ENCODE measurements around the gene KCNRG.

Gene KCNRG

DNA sequence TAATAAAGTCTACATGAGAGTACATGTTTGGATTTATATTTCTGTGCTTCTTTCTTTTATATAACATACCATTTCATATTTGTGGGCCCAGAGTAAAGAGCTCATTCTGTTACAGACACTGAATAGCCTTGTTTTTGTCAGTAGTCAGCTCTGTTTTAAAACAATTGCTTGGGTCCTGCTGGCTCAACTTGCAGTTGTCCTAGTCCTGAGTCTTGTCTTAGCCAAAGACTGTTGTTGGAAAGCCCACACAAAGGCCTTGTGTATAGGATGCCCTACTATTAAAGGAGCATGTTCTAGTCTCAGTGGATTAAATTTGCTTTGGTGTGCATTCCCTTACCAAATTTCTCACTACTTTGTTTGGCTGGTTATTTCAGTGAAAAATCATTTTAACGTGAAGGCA is 3.8 kb upstream of the KCNRG start:
- DNase-seq (ENCODE audit: low read depth): no peak
- TF ChIP-seq, protein P1, sequence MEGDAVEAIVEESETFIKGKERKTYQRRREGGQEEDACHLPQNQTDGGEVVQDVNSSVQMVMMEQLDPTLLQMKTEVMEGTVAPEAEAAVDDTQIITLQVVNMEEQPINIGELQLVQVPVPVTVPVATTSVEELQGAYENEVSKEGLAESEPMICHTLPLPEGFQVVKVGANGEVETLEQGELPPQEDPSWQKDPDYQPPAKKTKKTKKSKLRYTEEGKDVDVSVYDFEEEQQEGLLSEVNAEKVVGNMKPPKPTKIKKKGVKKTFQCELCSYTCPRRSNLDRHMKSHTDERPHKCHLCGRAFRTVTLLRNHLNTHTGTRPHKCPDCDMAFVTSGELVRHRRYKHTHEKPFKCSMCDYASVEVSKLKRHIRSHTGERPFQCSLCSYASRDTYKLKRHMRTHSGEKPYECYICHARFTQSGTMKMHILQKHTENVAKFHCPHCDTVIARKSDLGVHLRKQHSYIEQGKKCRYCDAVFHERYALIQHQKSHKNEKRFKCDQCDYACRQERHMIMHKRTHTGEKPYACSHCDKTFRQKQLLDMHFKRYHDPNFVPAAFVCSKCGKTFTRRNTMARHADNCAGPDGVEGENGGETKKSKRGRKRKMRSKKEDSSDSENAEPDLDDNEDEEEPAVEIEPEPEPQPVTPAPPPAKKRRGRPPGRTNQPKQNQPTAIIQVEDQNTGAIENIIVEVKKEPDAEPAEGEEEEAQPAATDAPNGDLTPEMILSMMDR (IDR thresholded peaks at IDR 0.05; ENCODE audit: insufficient read depth, low read depth, low read length, missing control alignments): no peak
- no peak overlapping the region for H3K4me3 ChIP-seq (ENCODE audit: low read length)

DNA sequence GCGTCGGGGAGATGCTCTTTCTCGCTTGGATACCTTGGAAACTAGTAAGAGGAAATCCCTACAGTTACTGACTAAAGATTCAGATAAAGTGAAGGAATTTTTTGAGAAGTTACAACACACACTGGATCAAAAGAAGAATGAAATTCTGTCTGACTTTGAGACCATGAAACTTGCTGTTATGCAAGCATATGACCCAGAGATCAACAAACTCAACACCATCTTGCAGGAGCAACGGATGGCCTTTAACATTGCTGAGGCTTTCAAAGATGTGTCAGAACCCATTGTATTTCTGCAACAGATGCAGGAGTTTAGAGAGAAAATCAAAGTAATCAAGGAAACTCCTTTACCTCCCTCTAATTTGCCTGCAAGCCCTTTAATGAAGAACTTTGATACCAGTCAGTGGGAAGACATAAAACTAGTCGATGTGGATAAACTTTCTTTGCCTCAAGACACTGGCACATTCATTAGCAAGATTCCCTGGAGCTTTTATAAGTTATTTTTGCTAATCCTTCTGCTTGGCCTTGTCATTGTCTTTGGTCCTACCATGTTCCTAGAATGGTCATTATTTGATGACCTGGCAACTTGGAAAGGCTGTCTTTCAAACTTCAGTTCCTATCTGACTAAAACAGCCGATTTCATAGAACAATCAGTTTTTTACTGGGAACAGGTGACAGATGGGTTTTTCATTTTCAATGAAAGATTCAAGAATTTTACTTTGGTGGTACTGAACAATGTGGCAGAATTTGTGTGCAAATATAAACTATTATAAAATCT is 2.7 kb upstream of the KCNRG start:
- TF ChIP-seq, protein P1 (IDR thresholded peaks at IDR 0.05; ENCODE audit: insufficient read depth, low read depth, low read length, missing control alignments): no peak
- no peak overlapping the region for H3K4me3 ChIP-seq (ENCODE audit: low read length)
- no peak for DNase-seq (ENCODE audit: low read depth)

DNA sequence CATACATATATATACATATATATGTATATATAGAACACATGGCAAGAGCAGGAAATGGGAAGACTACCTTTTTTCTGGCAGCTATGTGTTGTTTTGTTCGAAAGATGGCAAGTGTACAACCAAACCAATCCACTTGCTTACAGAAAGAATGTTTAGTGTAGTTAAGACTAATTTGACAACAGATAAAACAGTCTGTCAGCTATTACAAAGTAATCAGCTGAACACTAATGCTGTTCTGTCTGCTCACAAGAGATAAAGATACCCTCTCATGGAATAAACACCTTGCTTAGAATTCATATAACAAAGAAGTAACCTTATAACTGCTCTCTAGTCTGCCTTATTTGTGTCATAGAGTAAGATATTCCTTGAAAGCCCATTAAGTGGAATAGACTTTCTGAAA is 858 bp upstream of the KCNRG start:
- no peak overlapping the region for H3K4me3 ChIP-seq (ENCODE audit: low read length)
- DNase-seq (ENCODE audit: low read depth): no peak
- TF ChIP-seq, protein P1 (IDR thresholded peaks at IDR 0.05; ENCODE audit: insufficient read depth, low read depth, low read length, missing control alignments): no peak

DNA sequence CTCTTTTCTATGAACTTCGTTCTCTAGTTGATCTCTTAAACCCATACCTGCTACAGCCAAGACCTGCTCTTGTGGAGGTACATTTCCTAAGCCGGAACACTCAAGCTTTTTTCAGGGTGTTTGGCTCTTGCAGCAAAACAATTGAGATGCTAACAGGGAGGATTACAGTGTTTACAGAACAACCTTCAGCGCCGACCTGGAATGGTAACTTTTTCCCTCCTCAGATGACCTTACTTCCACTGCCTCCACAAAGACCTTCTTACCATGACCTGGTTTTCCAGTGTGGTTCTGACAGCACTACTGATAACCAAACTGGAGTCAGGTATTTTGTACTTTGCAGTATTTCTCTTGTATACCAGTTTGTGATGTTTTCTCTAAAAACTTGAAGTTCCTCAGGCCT is 506 bp downstream of the KCNRG start:
- TF ChIP-seq, protein P1 (IDR thresholded peaks at IDR 0.05; ENCODE audit: insufficient read depth, low read depth, low read length, missing control alignments): no peak
- DNase-seq (ENCODE audit: low read depth): no peak
- H3K4me3 ChIP-seq (ENCODE audit: low read length): no peak overlapping the region

DNA sequence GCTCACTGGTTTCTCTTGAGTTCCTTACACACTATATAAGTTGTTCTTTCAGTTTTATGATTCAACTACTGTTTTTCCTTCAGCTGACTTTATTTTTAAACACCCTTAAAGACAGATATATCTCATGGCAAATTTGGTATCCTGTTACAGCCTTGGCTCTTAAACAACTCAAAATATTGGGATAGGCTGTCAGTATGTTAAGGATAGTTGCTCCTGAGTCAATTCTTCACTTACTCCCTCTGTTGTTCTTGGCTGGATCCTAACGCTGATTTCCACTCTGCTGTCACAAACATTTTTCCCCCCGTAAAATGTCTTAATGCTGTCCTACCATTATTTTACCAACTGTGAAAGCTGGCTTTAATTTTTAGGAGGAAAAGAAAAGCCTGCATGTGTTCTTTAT is 1.2 kb downstream of the KCNRG start:
- TF ChIP-seq, protein P1 (IDR thresholded peaks at IDR 0.05; ENCODE audit: insufficient read depth, low read depth, low read length, missing control alignments): no peak
- no peak for DNase-seq (ENCODE audit: low read depth)
- no peak overlapping the region for H3K4me3 ChIP-seq (ENCODE audit: low read length)

DNA sequence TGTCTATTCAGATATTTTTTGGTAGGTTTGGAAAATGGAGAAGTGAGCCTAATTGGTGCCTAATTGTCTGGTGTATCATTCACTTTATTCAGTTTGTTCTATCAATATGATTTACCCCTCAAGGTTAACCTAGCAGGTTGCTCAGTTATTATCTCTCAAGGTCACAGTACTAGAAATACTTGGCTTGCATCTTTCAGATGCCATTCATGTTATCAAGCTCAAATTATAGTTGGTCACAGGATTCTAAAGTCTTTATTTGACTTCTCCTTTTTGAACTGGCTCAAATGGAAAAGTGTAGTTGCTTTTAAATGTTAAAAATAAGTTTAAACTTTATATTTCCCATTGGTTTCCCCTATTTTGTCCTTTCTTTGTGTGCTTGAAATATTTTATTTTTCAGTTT is 2.6 kb downstream of the KCNRG start:
- TF ChIP-seq, protein P1 (IDR thresholded peaks at IDR 0.05; ENCODE audit: insufficient read depth, low read depth, low read length, missing control alignments): no peak
- H3K4me3 ChIP-seq (ENCODE audit: low read length): no peak overlapping the region
- DNase-seq (ENCODE audit: low read depth): no peak

DNA sequence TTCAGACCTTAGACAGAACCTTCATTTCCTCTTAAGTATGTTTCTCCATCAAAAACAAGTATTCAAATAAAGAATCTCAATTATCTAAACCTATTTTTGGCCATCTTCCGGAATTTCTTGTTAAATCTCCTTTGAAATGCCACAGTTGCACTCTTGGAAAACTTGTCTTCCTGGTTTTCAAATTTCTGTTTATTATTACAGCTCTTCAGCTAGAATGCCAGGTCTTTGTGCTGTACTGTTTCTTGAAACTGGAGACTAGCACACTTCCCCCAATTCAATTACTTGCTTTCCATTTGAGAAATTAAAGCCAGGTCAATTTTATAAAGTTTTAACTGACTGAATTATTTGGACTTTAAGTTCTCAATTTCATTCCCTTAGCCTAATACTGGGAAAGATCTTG is 10.2 kb downstream of the KCNRG start:
- no peak overlapping the region for H3K4me3 ChIP-seq (ENCODE audit: low read length)
- DNase-seq (ENCODE audit: low read depth): no peak
- TF ChIP-seq, protein P1 (IDR thresholded peaks at IDR 0.05; ENCODE audit: insufficient read depth, low read depth, low read length, missing control alignments): no peak

All from epithelial cell of esophagus (primary cell).